SU-DHL-6 (cell line): ENCODE measurements around the gene POM121L2.

ENCODE experiments used
- EZH2phosphoT487 ChIP-seq: fragments of 200-600 bp; sonication (generic), shearing (Covaris generic); conservative IDR thresholded peaks from 2 replicates; pipeline ENCODE4 v1.6.1; 2018; ENCODE audit warnings: mild to moderate bottlenecking, antibody characterized with exemption, low read length, moderate library complexity, mixed read lengths
- TF ChIP-seq, protein P1 (sequence below): fragments of 200-600 bp; sonication (generic); IDR thresholded peaks from one replicate; pipeline ENCODE4 v1.5.1; 2017; ENCODE audit warnings: antibody characterized with exemption, mild to moderate bottlenecking, low read length, moderate library complexity; ENCODE audit not compliant: insufficient read depth, poor library complexity, severe bottlenecking

DNA sequence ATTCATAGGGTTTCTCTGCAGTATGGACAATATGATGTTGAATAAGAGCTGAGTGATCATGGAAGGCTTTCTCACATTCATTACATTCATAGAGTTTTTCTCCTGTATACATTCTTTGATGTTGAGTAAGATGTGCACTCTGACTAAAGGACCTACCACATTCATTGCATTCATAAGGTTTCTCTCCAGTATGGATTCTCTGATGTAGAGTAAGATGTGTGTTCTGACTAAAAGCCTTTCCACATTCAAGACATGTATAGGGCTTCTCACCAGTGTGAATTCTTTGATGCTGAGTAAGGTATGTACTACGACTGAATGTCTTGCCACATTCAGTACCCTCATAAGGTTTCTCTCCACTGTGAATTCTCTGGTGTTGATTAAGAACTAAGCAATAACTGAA, 47.2 kb upstream of the POM121L2 start:
- TF ChIP-seq, protein P1, sequence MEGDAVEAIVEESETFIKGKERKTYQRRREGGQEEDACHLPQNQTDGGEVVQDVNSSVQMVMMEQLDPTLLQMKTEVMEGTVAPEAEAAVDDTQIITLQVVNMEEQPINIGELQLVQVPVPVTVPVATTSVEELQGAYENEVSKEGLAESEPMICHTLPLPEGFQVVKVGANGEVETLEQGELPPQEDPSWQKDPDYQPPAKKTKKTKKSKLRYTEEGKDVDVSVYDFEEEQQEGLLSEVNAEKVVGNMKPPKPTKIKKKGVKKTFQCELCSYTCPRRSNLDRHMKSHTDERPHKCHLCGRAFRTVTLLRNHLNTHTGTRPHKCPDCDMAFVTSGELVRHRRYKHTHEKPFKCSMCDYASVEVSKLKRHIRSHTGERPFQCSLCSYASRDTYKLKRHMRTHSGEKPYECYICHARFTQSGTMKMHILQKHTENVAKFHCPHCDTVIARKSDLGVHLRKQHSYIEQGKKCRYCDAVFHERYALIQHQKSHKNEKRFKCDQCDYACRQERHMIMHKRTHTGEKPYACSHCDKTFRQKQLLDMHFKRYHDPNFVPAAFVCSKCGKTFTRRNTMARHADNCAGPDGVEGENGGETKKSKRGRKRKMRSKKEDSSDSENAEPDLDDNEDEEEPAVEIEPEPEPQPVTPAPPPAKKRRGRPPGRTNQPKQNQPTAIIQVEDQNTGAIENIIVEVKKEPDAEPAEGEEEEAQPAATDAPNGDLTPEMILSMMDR: no peak
- TF ChIP-seq EZH2phosphoT487: no peak
